GM12892 (cell line): Measurements from ENCODE around the gene FITM1.

Source experiments
- POLR2A ChIP-seq: IDR thresholded peaks from 2 replicates; pipeline ENCODE4 v1.6.1; 2011; ENCODE audit warnings: low read depth, low read length, control low read depth
- POLR2AphosphoS5 ChIP-seq: IDR thresholded peaks from 2 replicates; pipeline ENCODE4 v1.6.1; 2011; ENCODE audit warnings: low read depth, low read length, control low read depth

- TF ChIP-seq POLR2AphosphoS5 (no peak), POLR2A (no peak)
These were observed 9.2 kb upstream of the FITM1 start for GRCh38 chr14:24121210-24121609.
